COLO668 (cell line): ENCODE data around the gene RTN4RL1.

ENCODE experiments used
- DNase-seq: peaks from one replicate; lab custom pipeline; 2025; ENCODE audit not compliant: unreplicated experiment; lab: John Stamatoyannopoulos, UW

RTN4RL1 gene

DNA sequence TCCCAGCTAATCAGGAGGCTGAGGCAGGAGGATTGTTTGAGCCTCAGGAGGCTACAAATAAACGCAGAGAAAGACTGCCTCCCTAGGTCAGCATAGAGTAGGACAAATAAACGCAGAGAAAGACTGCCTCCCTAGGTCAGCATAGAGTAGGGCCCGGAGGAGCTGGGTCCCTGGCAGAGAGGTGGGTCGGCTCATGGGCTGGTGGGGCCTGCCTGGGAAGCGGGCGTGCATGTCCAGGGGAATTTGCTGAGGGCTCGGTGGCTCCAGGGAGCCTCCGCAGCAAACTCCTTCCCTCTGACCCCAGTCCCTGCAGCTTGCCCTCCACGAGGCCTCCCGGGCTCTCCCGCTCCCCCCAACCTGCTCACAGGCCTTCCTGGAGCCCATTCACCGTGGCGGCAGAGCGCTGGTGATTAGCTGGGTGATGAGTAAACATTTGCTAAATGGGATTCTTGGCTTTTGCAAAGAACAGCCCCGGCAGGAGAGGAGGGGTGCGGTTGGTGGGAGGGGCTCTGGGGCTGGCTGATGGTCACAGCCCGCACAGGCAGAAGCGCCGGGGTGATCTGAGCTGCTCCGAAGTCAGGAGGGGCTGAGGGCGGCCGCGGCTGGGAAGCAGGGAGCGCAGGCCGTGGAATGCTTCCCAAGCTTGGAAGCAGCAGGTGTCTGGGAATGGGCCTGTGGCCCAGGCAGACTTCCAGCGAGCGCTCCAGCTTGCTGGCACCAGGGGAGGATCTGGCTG is 93.1 kb downstream of the RTN4RL1 start:
- DNase-seq = peak; percentile 53

DNA sequence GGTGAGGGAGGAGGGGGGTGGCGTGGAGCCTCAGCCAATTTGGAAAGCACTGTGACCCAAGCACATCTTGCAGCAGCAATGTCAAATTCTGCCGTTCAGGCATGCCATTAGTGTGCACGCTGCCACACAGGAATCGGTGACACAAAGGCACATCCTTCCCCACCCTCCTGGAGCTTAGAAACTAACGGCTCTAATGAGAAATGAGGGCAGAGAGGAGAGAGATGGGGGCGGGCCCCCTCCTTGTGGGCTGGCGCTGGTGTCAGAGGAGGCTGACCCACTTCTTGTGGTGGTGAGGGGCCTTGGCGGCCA is 94.8 kb downstream of the RTN4RL1 start:
- no peak for DNase-seq

DNA sequence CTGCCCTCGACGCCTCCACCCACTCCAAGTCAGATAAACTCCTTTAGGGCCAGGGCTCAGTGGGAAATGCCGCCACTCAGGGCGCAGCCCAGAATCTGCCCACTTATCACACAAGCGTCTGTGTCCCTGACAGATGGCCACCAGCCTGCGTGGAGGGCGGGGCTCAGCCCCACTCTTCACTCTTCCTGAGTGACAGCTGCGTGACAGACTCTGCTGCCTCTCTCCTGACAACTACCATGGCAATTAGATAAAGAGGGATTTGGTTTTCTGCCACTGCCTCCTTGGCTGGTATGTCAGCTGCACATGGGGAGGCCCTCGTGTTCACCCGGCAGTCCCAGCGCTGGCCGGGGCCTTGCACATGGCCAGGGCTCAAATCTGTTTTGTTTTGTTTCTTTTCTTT is 96.2 kb downstream of the RTN4RL1 start:
- no peak for DNase-seq

DNA sequence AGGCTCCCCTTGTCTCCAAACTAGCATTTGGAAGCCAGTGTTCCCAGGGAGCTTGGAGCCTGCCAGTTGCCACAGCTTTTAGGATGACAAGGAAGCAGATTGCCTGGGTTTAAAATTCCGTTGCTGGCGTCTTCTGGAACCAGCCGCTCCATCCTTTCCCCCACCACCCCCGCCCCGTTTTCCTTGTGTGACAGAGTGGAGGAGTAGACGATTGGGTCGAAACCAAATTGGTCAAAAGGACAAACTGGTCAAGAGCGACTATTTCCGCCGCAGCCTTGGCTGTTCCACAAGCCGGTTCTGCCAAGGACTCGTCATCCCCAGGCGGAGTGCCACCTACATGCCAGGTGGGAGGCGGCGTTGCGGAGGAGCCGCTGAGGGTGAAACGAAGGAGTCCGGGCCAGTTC is 104.2 kb downstream of the RTN4RL1 start:
- no peak for DNase-seq

DNA sequence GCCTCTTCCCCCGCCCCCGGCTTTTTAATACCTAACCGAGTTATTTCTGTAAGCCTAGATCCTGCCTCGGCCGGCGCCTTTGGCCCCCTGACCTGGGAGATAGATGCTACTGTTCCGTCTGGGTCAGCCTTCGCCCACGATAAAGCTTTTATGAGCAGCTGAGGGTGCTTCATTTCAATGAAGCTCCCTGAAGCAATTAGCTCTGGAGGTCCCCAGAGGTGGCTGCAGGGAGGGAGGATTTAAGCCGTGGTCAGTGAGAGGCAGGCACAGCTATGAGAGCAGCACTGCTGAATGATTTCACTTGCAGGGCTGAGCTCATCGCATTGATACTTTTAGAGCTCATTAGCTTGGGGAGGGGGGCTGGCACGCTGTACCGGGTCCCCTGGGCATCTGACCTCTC is 105.9 kb downstream of the RTN4RL1 start:
- no peak for DNase-seq

DNA sequence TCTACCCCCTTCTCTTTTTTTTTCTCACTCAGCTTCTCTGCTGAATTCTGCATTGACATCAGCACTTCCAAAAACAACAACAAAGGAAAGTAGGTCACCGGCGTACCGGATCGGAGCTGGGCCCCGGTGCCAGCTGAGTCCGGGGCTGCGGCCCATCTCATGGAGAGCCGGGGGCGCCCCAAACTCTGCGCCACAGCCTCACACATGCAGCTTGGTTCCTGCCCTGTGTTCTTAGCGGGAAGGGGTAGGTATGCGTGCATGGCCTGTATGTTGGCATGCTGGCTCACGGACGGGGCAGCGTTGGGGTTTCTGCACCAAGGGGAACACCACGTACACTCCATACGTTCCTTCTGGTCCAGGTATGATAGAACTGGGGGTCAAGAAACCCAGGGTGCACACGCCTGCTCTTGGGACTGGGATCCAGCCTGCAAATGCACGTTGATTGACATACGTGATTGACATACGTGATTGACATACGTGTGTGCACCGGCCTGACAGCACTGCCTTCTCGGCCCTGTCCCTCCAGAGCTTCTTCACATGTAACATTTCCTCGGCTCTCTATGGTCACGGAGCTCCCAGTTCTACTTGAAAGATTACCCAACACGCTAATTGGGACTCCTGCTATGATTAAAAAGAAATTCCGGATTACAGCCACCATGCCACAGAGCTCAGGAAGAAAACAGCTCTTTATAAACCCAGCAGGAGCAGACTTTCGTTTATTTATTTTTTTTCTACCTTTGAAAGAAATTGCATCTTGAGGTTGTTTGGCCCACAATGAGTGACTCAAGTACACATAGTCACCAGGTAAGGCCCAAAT is 106.6 kb downstream of the RTN4RL1 start:
- no peak for DNase-seq

DNA sequence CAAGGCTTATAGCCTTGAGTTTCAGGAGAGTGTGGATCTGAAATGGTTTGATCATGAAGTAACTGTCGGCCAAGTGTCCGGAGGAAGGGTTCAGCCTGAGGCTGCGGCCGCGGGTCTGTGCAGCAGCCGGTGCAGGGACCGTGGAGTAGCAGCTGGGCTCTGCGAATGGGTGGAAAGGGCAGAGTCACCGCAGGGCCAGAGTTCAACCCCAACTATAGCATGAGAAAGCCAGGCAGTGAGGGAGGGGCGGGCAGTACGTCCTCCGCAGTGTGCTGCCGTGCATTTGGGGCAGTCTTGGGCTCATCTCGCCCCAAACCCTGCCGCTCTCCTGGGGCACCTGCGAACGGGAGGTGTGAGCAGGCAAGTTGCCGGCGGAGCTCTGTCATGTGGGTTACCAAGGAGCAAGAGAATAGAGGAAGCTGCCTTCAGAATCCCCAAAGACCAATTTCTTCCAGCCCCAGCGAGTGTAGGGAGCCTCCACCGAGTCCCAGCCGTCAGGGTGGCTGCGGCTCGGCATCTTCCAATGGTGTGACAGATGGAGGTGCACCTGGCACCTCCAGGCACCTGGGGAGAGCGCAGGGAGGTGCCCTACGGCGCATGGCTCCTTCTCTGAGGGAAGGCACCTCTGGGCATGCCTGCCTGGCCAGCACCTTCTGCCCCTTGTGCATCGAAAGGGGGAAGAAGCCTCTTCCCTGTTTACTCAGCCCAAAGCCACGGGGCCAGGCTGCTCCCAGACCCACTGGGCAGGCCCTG is 108.0 kb downstream of the RTN4RL1 start:
- peak; percentile 26 for DNase-seq

DNA sequence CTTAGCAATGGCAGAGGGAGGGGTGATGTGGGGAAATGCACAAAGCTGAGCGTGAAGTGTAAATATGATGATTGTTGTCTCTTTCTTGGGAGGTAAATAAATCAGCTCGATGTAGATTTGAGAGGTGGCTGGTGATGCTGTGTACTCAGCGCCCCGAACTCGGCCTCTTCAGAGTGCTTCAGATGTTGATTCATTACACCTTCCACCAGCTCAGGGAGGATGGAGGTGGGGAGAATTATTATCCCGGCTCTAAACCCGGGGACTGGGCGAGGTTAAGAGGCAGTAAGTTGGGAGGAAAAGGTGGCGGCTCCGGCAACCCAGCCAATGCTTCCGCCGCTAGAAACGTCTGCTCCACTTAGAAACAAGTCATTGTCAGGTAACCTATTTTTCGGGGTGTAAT is 108.8 kb downstream of the RTN4RL1 start:
- DNase-seq = peak; percentile 11

DNA sequence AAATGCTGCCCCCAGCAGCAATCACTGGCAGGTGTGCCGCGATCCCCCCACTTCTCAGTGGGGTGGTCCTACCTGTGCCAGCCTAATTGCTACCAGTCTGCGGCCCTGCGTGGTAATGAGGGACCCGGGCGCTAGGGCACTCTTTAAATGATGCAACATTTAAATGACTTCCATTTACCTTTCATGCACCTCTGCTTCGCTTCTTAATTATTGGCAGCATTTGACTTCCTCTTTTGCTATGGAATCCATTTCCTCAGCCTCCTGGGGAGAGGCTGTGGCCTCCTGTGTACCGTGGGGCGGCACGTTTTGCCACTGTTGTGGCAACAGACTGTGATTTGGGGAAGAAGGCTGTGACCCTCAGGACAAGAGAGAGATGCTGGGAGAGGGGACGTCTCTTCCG is 109.2 kb downstream of the RTN4RL1 start:
- peak; percentile 3 for DNase-seq

DNA sequence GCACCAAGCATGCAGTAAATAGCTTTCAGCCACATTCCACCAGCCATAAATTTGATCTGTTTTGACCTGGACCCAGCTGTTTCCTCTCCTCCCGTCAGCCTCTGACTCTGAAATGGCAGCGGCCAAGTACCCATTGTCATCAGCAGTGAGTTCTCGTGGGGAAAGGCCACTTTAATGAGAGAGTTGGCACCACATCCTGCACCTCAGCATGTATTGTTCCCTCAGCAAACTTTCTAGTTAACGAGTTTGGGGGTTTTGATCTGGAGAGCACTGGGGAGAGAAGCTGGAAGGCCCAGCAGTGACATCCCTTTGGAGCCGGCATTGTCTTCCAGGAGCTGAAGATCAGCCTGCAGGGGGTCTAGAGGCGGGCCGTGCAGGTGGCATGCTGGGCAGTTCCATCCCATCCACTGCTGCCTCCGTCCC is 110.5 kb downstream of the RTN4RL1 start:
- no peak for DNase-seq

DNA sequence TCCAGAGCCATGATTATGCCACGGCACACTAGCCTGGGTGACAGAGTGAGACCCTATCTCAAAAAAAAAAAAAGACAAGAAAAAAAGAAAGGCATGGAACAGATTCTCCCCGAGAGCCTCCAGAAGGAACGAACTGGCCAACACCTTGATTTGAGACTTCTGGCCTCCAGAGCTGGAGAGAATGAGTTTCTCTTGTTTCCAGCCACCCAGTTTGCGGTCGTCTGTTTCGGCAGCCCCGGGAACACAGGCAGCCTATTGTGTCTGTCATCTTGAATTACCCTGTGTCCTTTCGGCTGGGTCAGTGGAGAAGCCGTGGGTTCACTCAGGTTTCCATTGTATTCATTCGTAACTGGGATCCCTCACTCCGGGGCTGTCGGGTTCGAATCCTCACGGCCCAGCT is 111.4 kb downstream of the RTN4RL1 start:
- no peak for DNase-seq

DNA sequence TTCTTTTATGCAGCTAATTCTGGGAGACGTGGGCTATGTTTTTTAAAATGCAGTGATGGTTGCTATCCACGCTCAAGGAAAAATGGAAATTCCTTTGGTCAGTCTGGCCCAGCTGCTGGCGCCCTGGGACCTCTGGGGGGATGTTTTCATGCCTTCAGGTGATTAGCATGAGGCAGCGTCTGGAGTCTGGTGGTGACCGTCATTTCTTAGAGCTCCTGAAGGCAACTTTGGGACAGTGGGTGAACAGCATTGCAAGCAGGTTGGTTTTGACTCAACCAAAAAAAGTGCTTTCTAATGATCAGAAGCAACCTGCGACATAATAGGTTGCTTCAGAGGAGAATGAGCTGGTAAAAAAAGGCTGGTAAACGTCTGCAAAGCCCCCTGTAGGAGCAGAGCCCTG is 113.0 kb downstream of the RTN4RL1 start:
- DNase-seq = no peak

DNA sequence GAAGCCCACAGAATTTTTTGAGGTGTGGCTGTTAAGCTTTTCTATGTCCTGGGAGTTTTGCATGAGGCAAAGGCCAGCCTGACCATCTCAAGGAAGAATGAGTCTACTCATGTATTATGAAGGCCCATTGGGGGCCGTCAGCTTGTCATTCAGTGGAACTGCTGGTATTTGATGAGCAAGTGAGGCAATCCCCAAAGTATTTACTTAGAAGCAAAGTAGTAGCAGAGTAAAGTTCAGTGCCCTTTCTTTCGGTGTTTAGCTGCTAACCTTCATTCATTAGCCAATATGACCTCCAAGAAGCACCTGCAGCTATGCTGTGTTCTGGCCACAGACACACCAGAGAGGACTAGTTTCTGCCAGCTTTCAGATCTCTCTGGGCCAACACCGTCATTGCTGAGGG is 115.1 kb downstream of the RTN4RL1 start:
- DNase-seq = no peak

DNA sequence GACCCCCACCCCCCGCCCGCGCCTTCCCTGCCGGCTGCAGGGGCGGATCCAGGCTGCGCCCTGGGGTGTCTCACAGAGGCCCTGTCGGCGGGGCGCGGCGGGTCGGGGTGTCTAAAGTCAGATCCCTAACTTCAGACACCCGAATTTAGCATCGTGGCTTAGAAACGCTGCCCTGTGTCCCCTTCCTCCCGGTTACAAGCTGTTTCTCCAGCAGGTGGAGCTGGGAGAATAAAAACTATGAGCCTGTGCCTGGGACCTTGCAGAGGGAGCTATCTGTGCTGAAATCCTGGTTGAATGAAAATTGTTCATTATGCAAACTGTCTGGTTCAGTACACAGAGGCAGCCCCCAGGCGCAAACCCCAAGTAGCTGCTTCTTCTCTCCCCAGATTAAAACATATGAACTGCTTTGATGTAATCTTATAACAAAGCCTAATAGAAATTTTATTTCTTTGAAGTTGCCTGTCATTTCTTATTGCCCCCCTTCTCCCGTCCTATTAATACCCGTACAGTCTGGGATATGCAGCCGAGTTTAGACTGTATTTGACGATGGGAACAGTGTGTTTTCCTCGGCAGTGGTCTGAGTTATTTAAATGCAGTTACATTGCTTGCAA is 116.3 kb downstream of the RTN4RL1 start:
- DNase-seq = peak; percentile 41

DNA sequence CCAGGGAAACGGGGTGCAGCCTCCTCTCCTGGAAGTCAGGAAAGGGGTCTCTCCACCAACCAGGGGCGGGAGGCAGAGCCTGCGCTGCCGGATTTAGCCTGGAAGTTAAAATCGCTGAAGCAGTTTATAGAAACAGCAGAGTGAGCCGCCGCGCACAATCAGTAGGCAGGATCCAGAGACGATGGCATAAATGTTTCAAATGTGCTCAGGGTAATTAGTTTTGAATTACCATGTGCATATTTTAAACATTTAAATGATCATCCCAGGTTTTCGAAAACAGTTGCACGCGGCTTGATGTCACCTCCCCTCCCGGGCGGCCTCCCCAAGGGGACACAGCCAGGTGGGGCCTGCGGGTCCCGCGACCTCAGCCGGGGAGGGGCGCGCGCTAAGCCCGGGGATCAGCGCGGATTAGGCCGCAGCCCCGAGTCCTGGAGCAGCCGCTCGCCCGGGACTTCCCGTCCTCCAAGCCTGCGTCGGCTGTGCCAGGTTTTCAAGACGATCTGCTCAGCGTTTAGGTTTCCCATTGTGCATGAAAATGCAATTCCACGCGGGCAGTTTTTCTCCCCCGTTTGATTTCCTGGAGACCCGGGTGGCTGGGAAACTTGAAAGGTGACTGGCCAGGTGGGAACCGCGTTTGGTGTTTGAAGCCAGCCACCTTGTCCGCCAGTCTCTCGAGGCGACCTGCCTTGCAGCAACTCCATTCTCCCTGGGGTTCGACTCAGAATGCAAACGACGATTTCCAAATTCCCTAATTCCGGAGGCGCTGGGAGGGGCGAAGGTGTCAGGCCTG is 117.0 kb downstream of the RTN4RL1 start:
- DNase-seq = peak; percentile 2

DNA sequence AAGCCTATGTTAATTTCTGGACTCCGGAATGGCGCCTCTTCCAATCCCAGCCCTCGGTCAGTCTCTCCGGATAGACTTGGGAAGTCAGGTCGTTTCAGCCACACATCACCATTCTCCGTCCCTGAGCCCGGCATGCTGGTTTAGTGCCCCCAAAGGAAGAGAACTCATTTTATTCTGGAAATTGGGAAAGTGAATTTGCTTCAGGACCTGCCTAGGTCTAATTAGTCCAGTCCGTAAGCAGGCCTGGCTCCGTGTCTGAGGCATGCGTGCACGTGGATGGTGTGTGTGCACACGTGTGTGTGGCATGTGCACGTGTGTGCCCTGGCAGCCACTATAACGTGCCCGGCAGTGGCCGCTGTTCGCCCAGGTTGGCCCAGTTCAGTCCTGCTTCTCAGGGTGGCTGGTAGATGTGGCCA is 117.9 kb downstream of the RTN4RL1 start:
- no peak for DNase-seq

DNA sequence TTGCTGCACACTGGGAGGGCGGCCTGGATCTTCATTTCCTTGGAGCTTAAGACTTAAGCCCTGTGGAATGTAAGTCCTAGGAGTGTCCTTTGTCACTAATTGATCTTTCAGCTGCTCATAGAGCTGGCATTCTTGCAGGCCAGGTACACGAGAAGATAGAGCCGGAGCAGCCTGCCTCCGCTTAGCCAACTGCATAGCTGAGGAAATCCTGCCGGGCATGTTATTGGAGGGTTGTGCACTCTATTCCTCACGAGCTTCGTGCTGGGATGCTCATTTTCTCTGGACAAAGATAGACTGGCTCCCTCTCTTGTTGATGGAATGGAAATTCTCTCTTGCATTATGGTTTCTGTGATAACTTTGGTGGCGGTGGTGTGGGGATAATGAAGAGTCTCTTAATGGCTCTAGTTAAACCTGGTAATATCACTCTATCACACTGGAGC is 118.5 kb downstream of the RTN4RL1 start:
- no peak for DNase-seq

DNA sequence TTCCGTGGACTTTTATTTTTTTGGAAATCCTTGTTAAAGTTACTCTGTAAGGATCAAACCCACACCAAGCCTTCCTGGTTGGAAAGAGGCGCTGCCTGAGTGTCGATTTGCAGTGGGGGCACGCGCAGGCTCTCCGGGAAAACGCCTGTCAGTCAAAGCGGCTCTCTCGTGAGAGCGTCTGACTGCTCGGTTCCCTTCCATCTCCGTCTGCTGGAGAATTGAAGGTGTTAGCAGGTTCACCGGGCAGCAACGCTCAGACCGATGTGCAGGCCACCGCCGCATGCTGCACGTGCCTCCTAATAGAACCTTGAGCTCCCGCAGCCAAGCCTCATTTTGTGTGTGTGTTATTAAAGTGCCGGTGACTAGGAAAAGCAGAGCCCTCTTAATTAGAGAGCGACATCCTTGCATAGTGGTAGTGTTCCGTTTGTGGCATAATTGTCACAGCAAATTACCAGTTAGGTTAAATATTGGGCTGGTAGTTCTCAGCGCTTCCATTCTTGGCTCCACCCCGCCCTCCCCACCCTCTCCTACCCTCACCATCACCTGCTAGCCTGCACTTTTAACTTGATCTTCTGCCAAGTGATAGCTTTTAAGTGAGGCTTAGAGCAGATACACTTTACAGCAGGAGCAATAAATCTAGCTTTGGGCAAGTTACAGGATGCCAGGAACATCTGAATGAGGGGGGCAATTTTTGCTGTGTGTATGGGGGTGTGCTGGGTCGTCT is 119.8 kb downstream of the RTN4RL1 start:
- peak; percentile 34 for DNase-seq

DNA sequence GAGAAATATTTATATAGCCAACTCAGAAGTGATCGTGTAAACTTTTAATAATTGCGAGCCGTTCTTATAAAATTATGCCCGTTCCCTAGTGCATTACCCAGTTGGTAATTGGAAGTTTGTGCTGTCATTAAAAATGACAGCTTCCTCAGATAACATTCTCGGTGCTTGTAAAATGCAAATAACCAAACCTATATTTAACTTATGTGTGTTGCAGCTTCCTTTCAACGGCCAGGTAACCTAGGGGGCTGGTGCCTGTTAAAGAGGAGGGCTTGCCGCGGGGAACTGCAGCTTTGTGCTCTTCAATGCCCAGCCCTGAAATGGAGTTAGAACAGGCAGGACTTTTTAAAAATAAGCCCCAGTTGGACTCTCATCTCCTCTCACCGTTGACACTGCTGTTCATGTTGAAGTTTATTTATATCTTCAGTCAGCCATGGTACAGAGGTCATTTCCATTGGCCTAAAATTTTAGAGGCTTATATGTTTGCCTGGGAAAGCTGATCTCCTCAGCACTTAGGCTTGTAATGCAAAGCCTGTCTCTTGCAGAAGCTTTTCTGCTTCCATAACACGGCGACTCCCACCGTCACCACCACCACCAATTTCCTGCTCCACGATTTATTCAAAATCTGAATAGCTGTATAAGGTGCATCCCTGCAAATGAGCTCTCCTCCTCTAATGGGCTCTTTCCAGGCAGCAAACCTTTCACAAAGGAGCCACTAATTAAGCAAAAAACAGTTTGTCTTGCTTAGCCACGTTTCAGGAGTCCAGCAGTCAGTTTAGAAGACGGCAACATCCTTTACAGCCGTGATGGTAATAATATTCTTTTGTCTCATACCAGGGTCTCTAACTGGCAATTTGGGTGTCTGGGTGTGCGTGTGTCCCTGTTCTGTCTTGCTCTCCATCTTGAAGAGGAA is 120.6 kb downstream of the RTN4RL1 start:
- no peak for DNase-seq
